GM23338 (cell line): Measurements from ENCODE around the gene SLC7A10.

Experiments used
- CREB1 ChIP-seq: fragments of 250-450 bp; sonication (Bioruptor Pico); IDR thresholded peaks from 2 replicates; pipeline ENCODE4 v1.5.0; 2020; ENCODE audit warnings: low read depth, mild to moderate bottlenecking, moderate library complexity
- EZH2 ChIP-seq: fragments of 200-600 bp; sonication (generic); IDR thresholded peaks from one replicate; pipeline ENCODE4 v1.8.0; 2017; ENCODE audit warnings: antibody characterized with exemption, mild to moderate bottlenecking, low read depth; ENCODE audit not compliant: unreplicated experiment
- EZH2phosphoT487 ChIP-seq: fragments of 200-600 bp; sonication (generic); IDR thresholded peaks from one replicate; pipeline ENCODE4 v1.8.1; 2018; ENCODE audit warnings: antibody characterized with exemption; ENCODE audit not compliant: unreplicated experiment
- JUNB ChIP-seq: IDR thresholded peaks from one replicate; pipeline ENCODE4 v1.6.1; 2016; ENCODE audit warnings: antibody characterized with exemption; ENCODE audit not compliant: unreplicated experiment
- POLR2AphosphoS5 ChIP-seq: IDR thresholded peaks from 2 replicates; pipeline ENCODE4 v1.6.1; 2016; ENCODE audit warnings: antibody characterized with exemption, low read depth
- STAT1 ChIP-seq: IDR thresholded peaks from one replicate; pipeline ENCODE4 v1.6.1; 2016; ENCODE audit warnings: antibody characterized with exemption; ENCODE audit not compliant: unreplicated experiment
- ZNF114 ChIP-seq: fragments of 250-450 bp; sonication (Bioruptor Pico); IDR thresholded peaks from 2 replicates; pipeline ENCODE4 v1.5.0; 2020; ENCODE audit warnings: mild to moderate bottlenecking, moderate library complexity
- TF ChIP-seq, protein P1 (sequence below), 2 experiments: fragments of 200-600 bp in 1 of 2; sonication (generic) in 1 of 2; conservative IDR thresholded peaks; 2 replicates each; pipeline versions ENCODE4 v1.5.1 to v1.6.1; 2016 to 2017; ENCODE audit warnings: antibody characterized with exemption in 2 of 2, low read depth in 2 of 2, mild to moderate bottlenecking in 2 of 2, moderate library complexity in 1 of 2
- TF ChIP-seq, protein P2 (sequence below): IDR thresholded peaks from one replicate; pipeline ENCODE4 v1.6.1; 2018; ENCODE audit warnings: antibody characterized with exemption; ENCODE audit not compliant: unreplicated experiment
- TF ChIP-seq, protein P3 (sequence below): IDR thresholded peaks from 2 replicates; pipeline ENCODE4 v1.6.1; 2016; ENCODE audit warnings: antibody characterized with exemption

DNA sequence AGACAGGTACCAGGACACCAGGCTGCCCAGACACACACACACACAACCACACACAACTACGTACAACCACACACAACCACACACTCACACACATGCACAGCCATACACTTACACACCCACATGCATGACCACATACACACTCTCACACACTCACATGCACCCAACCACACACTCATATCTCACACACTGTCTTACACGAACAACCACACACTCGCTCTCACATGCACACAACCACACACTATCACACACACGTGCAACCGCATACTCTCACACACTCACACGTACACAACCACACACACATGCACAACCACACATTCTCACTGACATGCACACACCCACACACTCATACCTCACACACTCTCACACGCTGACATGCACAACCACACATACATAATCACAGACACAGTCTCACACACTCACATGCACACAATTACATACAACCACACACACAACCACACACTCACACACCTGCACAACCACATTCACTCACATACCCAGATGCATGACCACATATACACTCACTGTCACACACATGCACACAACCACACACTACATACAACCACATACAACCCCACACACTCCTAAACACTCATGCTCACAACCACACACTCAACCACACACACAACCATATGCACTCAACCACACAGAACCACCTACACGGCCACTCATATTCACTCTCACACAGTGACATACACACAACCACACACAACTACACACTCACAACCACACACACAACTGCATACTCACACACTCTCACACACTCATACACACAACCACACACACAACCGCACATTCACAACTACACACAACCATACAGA is 7.6 kb upstream of the SLC7A10 start:
- TF ChIP-seq, protein P1, sequence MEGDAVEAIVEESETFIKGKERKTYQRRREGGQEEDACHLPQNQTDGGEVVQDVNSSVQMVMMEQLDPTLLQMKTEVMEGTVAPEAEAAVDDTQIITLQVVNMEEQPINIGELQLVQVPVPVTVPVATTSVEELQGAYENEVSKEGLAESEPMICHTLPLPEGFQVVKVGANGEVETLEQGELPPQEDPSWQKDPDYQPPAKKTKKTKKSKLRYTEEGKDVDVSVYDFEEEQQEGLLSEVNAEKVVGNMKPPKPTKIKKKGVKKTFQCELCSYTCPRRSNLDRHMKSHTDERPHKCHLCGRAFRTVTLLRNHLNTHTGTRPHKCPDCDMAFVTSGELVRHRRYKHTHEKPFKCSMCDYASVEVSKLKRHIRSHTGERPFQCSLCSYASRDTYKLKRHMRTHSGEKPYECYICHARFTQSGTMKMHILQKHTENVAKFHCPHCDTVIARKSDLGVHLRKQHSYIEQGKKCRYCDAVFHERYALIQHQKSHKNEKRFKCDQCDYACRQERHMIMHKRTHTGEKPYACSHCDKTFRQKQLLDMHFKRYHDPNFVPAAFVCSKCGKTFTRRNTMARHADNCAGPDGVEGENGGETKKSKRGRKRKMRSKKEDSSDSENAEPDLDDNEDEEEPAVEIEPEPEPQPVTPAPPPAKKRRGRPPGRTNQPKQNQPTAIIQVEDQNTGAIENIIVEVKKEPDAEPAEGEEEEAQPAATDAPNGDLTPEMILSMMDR (conservative IDR thresholded peaks at IDR 0.05; ENCODE audit: low read depth in 2 of 2), result no peak
- no peak for TF ChIP-seq EZH2
- TF ChIP-seq CREB1, result no peak
- no peak for TF ChIP-seq POLR2AphosphoS5
- TF ChIP-seq, protein P2, sequence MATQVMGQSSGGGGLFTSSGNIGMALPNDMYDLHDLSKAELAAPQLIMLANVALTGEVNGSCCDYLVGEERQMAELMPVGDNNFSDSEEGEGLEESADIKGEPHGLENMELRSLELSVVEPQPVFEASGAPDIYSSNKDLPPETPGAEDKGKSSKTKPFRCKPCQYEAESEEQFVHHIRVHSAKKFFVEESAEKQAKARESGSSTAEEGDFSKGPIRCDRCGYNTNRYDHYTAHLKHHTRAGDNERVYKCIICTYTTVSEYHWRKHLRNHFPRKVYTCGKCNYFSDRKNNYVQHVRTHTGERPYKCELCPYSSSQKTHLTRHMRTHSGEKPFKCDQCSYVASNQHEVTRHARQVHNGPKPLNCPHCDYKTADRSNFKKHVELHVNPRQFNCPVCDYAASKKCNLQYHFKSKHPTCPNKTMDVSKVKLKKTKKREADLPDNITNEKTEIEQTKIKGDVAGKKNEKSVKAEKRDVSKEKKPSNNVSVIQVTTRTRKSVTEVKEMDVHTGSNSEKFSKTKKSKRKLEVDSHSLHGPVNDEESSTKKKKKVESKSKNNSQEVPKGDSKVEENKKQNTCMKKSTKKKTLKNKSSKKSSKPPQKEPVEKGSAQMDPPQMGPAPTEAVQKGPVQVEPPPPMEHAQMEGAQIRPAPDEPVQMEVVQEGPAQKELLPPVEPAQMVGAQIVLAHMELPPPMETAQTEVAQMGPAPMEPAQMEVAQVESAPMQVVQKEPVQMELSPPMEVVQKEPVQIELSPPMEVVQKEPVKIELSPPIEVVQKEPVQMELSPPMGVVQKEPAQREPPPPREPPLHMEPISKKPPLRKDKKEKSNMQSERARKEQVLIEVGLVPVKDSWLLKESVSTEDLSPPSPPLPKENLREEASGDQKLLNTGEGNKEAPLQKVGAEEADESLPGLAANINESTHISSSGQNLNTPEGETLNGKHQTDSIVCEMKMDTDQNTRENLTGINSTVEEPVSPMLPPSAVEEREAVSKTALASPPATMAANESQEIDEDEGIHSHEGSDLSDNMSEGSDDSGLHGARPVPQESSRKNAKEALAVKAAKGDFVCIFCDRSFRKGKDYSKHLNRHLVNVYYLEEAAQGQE, result no peak
- TF ChIP-seq JUNB, result no peak
- TF ChIP-seq ZNF114 (CRISPR knock-in tag), result no peak
- TF ChIP-seq, protein P3, sequence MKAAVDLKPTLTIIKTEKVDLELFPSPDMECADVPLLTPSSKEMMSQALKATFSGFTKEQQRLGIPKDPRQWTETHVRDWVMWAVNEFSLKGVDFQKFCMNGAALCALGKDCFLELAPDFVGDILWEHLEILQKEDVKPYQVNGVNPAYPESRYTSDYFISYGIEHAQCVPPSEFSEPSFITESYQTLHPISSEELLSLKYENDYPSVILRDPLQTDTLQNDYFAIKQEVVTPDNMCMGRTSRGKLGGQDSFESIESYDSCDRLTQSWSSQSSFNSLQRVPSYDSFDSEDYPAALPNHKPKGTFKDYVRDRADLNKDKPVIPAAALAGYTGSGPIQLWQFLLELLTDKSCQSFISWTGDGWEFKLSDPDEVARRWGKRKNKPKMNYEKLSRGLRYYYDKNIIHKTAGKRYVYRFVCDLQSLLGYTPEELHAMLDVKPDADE, result no peak
- no peak for TF ChIP-seq EZH2phosphoT487
- no peak for TF ChIP-seq STAT1
